ENCODE measurements around the gene GXYLT2.

Gene GXYLT2

DNA sequence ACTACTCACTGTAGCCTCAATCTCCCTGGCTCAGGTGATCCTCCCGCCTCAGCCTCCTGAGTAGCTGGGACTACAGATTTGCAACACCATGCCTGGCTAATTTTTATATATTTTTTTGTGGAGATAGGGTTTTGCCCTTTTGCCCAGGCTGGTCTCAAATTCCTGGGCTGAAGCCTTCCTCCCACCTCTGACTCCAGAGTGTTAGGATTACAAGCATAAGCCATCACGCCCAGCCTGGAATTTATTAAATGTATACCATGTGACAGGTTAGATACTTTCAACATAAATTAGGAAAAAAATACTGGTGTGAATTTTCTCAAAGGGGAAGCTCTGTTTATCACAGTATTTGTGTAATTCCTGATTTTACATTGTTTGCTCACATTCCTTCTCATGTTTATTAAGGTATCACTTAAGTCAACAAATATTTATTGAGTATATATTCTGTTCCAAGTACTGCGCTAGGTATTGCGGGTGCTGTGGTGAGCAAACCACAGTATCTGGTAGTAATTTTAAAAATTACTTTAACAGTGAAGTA, 133.5 kb downstream of the GXYLT2 start:
- no peak for FAIRE-seq

DNA sequence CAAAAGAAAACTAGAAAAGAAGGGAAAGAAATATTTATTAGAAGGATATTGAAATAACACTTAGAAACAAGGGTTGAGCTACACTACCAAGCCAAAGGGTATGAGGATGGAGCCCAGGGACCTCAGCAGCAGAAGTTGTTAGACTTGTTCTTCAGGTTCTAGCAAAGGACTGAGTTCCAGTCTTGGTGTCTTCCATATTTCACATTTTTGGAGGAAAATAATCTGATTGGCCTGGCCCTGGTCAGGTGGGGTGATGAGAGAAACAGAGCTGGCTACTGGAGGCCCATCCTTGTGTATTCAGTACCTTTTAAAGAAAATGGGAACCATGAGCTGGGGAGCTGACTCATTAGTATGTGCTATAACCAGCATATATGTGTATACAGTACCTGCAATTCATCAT, 137.0 kb downstream of the GXYLT2 start:
- no peak for FAIRE-seq

DNA sequence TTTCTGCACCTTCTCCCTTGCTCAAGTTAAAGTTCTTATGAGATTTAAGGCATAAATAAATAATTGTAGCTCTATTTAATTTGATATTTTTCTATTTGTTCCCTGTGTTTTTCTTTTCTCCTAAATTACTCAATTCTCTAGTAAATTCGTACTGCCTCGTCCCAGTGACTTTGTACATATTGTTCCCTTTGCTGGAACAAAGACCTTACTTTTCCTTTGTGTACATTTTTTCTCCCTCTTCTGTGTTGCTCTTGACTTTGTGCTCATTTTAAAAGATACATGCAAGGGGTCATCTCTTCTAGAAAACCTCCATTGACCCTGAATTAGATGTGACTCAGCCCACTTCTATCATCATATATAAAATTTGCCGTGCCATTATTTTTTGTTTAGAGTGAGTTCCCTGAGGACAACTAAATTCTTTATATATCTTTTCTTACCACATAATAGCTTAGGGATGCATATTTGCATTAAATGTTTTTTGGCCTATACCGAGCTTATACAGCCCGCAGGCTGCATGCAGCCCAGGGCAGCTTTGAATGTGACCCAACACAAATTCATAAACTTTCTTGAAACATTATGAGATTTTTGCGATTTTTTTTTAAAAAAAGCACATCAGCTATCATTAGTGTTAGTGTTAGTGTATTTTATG, 138.4 kb downstream of the GXYLT2 start:
- no peak for FAIRE-seq

Measured in TTC549 (cell line).